GM23338 (cell line): ENCODE data around the gene MELK. TPM values are rescaled to one million over a fixed set of nuclear protein-coding genes. Genes with fewer than 3 reads are reported as not detected.

Experiments
- ATAC-seq: fragments of 200-7000 bp; cut with Tn5 transposase; 3 replicates; pipeline ENCODE4 v1.9.1; 2020
- DNase-seq: peaks from one replicate; pipeline ENCODE4 v3.0.0-alpha.2; 2015; ENCODE audit warnings: low spot score
- H2AFZ ChIP-seq: fragments of 200-600 bp; sonication (generic); 2 replicates; pipeline ENCODE4 v1.8.0; 2016; ENCODE audit warnings: antibody characterized with exemption, mild to moderate bottlenecking, moderate library complexity
- H3F3A ChIP-seq: fragments of 200-600 bp; sonication (generic); replicated peaks from 2 replicates; pipeline ENCODE4 v1.8.0; 2017; ENCODE audit warnings: antibody characterized with exemption, mixed run types, low read depth
- H3K27ac ChIP-seq: fragments of 200-600 bp; sonication (generic); 2 replicates; pipeline ENCODE4 v1.6.1; 2016; ENCODE audit warnings: low read depth
- H3K27me3 ChIP-seq: fragments of 200-600 bp; sonication (generic); 2 replicates; pipeline ENCODE4 v1.8.0; 2016; ENCODE audit warnings: mild to moderate bottlenecking, mixed run types, moderate library complexity; ENCODE audit not compliant: insufficient read depth
- H3K36me3 ChIP-seq: fragments of 200-600 bp; sonication (generic); 2 replicates; pipeline ENCODE4 v1.8.0; 2016; ENCODE audit warnings: mild to moderate bottlenecking; ENCODE audit not compliant: insufficient read depth
- H3K4me1 ChIP-seq: fragments of 200-600 bp; sonication (generic); 2 replicates; pipeline ENCODE4 v1.8.0; 2016; ENCODE audit warnings: mild to moderate bottlenecking, moderate library complexity; ENCODE audit not compliant: insufficient read depth
- H3K4me2 ChIP-seq: fragments of 200-600 bp; sonication (generic); 2 replicates; pipeline ENCODE4 v1.7.1; 2017; ENCODE audit warnings: mixed run types
- H3K4me3 ChIP-seq: fragments of 200-600 bp; sonication (generic); 2 replicates; pipeline ENCODE4 v1.6.1; 2016; ENCODE audit warnings: mixed run types
- H3K79me2 ChIP-seq: fragments of 200-600 bp; sonication (generic); replicated peaks from 2 replicates; pipeline ENCODE4 v1.8.0; 2017; ENCODE audit warnings: mild to moderate bottlenecking; ENCODE audit not compliant: insufficient read depth
- H3K9me2 ChIP-seq: fragments of 200-600 bp; sonication (generic); 2 replicates; pipeline ENCODE4 v1.8.0; 2017; ENCODE audit not compliant: insufficient read depth
- H4K20me1 ChIP-seq: fragments of 200-600 bp; sonication (generic); replicated peaks from 2 replicates; pipeline ENCODE4 v1.8.0; 2017; ENCODE audit warnings: mild to moderate bottlenecking; ENCODE audit not compliant: insufficient read depth
- H3K27ac Mint-ChIP-seq: 2 replicates; pipeline ENCODE4 v1.8.0; 2020; ENCODE audit warnings: inconsistent platforms, mild to moderate bottlenecking, moderate library complexity, mixed read lengths
- H3K27me3 Mint-ChIP-seq: 3 replicates; pipeline ENCODE4 v1.8.0; 2022; ENCODE audit warnings: low read depth, mild to moderate bottlenecking, moderate library complexity, mixed read lengths, inconsistent platforms; ENCODE audit not compliant: insufficient read depth, poor library complexity
- H3K36me3 Mint-ChIP-seq: 3 replicates; pipeline ENCODE4 v1.8.0; 2021; ENCODE audit warnings: low read depth, mild to moderate bottlenecking, inconsistent platforms, moderate library complexity, mixed read lengths
- H3K4me1 Mint-ChIP-seq: 3 replicates; pipeline ENCODE4 v1.8.0; 2020; ENCODE audit warnings: mild to moderate bottlenecking, inconsistent platforms, mixed read lengths
- H3K4me3 Mint-ChIP-seq: 3 replicates; pipeline ENCODE4 v1.8.0; 2021; ENCODE audit warnings: moderate library complexity, mild to moderate bottlenecking, inconsistent platforms, mixed read lengths
- H3K9me3 Mint-ChIP-seq: 3 replicates; pipeline ENCODE4 v1.8.0; 2020; ENCODE audit warnings: moderate library complexity, mild to moderate bottlenecking, inconsistent platforms, mixed read lengths
- JUNB ChIP-seq: IDR thresholded peaks from one replicate; pipeline ENCODE4 v1.6.1; 2016; ENCODE audit warnings: antibody characterized with exemption; ENCODE audit not compliant: unreplicated experiment
- NANOG ChIP-seq: IDR thresholded peaks from 2 replicates; pipeline ENCODE4 v1.6.1; 2016; ENCODE audit warnings: antibody characterized with exemption, borderline replicate concordance
- POLR2AphosphoS5 ChIP-seq: IDR thresholded peaks from 2 replicates; pipeline ENCODE4 v1.6.1; 2016; ENCODE audit warnings: antibody characterized with exemption, low read depth
- ZNF114 ChIP-seq: fragments of 250-450 bp; sonication (Bioruptor Pico); IDR thresholded peaks from 2 replicates; pipeline ENCODE4 v1.5.0; 2020; ENCODE audit warnings: mild to moderate bottlenecking, moderate library complexity
- ZNF331 ChIP-seq: fragments of 250-450 bp; sonication (Bioruptor Pico); IDR thresholded peaks from 2 replicates; pipeline ENCODE4 v1.5.0; 2020; ENCODE audit warnings: low read depth, mild to moderate bottlenecking, moderate library complexity
- polyA plus RNA-seq: library from polyadenylated mRNA; unstranded; fragments of >200 nt; fragmentation: Nextera tagmentation; extraction: Ambion mirVana; gene quantifications from 2 replicates; pipeline ENCODE4 v1.2.1, GENCODE V29; 2016
- total RNA-seq: library from RNA; depleted of rRNA; stranded (reverse); fragments of >200 nt; shearing (Covaris generic); gene quantifications from 2 replicates; pipeline ENCODE4 v1.2.3, GENCODE V29; 2014
- TF ChIP-seq, protein P1 (sequence below): fragments of 250-450 bp; sonication (Bioruptor Pico); IDR thresholded peaks from 2 replicates; pipeline ENCODE4 v1.5.0; 2020; ENCODE audit warnings: mild to moderate bottlenecking, moderate library complexity

Gene MELK
- total and polyA plus RNA-seq, 2 experiments from 2014 or later, result 37.2 to 55.7 TPM

GRCh38 chr9:36535107-36535506, 37.6 kb upstream of the MELK start (continued):
- TF ChIP-seq, protein P1, sequence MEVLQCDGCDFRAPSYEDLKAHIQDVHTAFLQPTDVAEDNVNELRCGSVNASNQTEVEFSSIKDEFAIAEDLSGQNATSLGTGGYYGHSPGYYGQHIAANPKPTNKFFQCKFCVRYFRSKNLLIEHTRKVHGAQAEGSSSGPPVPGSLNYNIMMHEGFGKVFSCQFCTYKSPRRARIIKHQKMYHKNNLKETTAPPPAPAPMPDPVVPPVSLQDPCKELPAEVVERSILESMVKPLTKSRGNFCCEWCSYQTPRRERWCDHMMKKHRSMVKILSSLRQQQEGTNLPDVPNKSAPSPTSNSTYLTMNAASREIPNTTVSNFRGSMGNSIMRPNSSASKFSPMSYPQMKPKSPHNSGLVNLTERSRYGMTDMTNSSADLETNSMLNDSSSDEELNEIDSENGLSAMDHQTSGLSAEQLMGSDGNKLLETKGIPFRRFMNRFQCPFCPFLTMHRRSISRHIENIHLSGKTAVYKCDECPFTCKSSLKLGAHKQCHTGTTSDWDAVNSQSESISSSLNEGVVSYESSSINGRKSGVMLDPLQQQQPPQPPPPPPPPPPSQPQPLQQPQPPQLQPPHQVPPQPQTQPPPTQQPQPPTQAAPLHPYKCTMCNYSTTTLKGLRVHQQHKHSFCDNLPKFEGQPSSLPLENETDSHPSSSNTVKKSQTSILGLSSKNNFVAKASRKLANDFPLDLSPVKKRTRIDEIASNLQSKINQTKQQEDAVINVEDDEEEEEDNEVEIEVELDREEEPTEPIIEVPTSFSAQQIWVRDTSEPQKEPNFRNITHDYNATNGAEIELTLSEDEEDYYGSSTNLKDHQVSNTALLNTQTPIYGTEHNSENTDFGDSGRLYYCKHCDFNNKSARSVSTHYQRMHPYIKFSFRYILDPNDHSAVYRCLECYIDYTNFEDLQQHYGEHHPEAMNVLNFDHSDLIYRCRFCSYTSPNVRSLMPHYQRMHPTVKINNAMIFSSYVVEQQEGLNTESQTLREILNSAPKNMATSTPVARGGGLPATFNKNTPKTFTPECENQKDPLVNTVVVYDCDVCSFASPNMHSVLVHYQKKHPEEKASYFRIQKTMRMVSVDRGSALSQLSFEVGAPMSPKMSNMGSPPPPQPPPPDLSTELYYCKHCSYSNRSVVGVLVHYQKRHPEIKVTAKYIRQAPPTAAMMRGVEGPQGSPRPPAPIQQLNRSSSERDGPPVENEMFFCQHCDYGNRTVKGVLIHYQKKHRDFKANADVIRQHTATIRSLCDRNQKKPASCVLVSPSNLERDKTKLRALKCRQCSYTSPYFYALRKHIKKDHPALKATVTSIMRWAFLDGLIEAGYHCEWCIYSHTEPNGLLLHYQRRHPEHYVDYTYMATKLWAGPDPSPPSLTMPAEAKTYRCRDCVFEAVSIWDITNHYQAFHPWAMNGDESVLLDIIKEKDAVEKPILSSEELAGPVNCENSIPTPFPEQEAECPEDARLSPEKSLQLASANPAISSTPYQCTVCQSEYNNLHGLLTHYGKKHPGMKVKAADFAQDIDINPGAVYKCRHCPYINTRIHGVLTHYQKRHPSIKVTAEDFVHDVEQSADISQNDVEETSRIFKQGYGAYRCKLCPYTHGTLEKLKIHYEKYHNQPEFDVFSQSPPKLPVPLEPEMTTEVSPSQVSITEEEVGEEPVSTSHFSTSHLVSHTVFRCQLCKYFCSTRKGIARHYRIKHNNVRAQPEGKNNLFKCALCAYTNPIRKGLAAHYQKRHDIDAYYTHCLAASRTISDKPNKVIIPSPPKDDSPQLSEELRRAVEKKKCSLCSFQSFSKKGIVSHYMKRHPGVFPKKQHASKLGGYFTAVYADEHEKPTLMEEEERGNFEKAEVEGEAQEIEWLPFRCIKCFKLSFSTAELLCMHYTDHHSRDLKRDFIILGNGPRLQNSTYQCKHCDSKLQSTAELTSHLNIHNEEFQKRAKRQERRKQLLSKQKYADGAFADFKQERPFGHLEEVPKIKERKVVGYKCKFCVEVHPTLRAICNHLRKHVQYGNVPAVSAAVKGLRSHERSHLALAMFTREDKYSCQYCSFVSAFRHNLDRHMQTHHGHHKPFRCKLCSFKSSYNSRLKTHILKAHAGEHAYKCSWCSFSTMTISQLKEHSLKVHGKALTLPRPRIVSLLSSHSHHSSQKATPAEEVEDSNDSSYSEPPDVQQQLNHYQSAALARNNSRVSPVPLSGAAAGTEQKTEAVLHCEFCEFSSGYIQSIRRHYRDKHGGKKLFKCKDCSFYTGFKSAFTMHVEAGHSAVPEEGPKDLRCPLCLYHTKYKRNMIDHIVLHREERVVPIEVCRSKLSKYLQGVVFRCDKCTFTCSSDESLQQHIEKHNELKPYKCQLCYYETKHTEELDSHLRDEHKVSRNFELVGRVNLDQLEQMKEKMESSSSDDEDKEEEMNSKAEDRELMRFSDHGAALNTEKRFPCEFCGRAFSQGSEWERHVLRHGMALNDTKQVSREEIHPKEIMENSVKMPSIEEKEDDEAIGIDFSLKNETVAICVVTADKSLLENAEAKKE (CRISPR knock-in tag), result no peak

DNA sequence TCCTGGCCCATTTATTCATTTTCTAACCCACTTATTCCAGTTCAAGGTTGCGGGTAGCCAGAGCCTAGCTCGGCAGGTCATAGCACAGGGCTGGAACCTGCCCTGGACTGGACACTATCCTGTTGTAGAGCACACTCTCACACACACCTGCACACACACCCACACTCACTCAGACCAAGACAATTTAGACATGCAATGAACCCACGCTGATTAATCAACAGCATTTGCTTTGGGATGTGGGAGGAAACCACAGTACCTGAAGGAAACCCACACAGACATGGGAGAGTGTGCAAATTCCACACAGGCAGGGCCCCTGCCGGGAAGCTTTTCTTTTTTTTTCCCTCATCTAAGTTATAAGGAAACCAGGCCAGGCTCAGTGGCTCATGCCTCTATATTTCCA, 34.8 kb upstream of the MELK start:
- DNase-seq (no peak), ATAC-seq (no peak)
- Mint-ChIP-seq H3K36me3 (peaks cover 6% of the 10 kb centered on the region; the same call in 2 of the 3 replicates), H3K4me3 (no peak overlapping the region), H3K4me1 (peaks cover 4% of the 10 kb centered on the region; the same call in 2 of the 3 replicates), H3K27ac (no peak overlapping the region), H3K9me3 (peaks cover 8% of the 10 kb centered on the region), H3K27me3 (peaks cover 9% of the 10 kb centered on the region)
- H3K9me2 ChIP-seq, result 0 out of 2 replicates have a peak, but pooled peaks cover 4% of the 10 kb centered on the region
- H3F3A ChIP-seq, result no peaks in the 10 kb centered on the region; the same call in 1 of the 2 replicates
- H2AFZ ChIP-seq, result no peak overlapping the region
- H3K36me3 ChIP-seq, result no peaks in the 10 kb centered on the region
- H3K27ac ChIP-seq, result no peak overlapping the region
- H3K4me2 ChIP-seq, result no peak overlapping the region
- no peak overlapping the region for H3K4me3 ChIP-seq
- no peaks in the 10 kb centered on the region for H3K4me1 ChIP-seq
- no peaks in the 10 kb centered on the region for H4K20me1 ChIP-seq
- no peaks in the 10 kb centered on the region for H3K79me2 ChIP-seq
- H3K27me3 ChIP-seq, result no peaks in the 10 kb centered on the region
- TF ChIP-seq, protein P1 (CRISPR knock-in tag), result no peak
- TF ChIP-seq NANOG (no peak), POLR2AphosphoS5 (no peak), ZNF331 (CRISPR knock-in tag) (no peak), JUNB (no peak), ZNF114 (CRISPR knock-in tag) (no peak)
